HG02759 (cell line): ENCODE measurements around the gene KRTAP6-3.

Experiments used
- ATAC-seq: cut with Tn5 transposase; IDR thresholded peaks from one replicate; pipeline ENCODE4 v1.9.1; 2021; ENCODE audit warnings: mild to moderate bottlenecking, moderate library complexity; ENCODE audit not compliant: unreplicated experiment

KRTAP6-3 gene

GRCh38 chr21:30623362-30623761, 31.1 kb downstream of the KRTAP6-3 start:
- ATAC-seq, result no peak

GRCh38 chr21:30625449-30626165, 33.4 kb downstream of the KRTAP6-3 start:
- no peak for ATAC-seq

DNA sequence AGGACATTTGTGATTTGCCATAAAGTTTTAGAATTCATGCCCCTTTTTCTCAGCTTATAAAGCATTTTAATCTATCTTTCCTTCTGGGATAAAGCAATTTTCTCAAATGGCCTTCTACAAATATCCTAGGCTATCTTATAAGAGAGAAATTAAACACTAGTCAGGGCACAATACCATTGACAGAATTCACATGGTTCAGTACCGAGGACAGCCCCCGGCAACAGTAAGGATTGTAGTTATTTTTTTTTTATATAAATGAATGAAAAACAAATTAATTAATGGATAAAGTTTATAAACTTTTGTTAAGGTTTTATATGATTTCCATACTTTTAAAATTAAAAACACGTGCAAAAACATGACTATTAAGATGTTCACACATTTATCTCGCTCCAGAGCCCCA, 35.9 kb downstream of the KRTAP6-3 start:
- ATAC-seq, result no peak

GRCh38 chr21:30629200-30629599, 37.0 kb downstream of the KRTAP6-3 start:
- ATAC-seq, result no peak

DNA sequence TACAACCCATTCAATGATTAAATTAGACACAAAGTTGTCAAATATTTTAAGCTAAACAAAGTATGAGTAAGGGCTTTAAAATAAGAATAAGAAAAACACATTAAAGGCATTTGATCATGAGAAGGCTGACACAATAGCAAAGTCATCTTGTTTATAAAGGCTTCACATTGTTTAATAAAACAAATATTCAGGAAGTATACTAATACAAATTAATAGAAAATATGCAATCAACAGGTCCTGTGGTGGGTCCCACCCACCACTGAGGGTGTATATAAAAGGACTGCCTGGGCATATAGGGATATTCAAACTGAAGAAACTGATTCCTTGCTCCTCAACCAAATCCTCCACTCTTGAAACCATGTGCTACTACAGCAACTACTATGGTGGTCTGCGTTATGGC, 42.7 kb downstream of the KRTAP6-3 start, which contains the start of gene KRTAP20-2:
KRTAP20-2 (plus strand) TSS at position 301 of the 400 bp plus-strand sequence; CDS start at position 359, 58 bp downstream.
- no peak for ATAC-seq

- no peak for ATAC-seq
These were observed 46.4 kb downstream of the KRTAP6-3 start for GRCh38 chr21:30638686-30639085.

DNA sequence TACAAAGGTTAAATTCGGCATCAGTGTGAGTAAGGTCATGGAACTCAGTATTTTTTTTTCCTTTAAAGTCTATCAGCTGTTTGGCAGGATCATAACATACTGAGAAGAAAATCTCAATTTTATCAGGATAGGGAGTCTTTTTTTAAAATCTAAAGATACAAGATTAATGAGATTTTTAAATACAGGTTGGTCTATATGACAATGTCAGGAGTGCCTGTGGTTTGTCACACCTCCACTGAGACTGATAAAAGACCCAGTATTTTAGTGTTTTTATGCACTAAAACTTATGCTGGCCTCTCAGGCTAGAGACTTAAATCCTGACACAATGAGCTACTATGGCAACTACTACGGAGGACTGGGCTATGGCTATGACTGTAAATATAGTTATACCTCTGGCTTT, 50.3 kb downstream of the KRTAP6-3 start, which contains the start of gene KRTAP20-3:
KRTAP20-3 (plus strand) TSS at position 301 of the 400 bp plus-strand sequence.
- no peak for ATAC-seq
